H9 (cell line): Measurements from ENCODE around the gene PCNX2. TPM values are rescaled to one million over a fixed set of nuclear protein-coding genes. Genes with fewer than 3 reads are reported as not detected.

Experiments
- DNase-seq: peaks from one replicate; pipeline ENCODE4 v3.0.0-alpha.2; 2017
- H2AFZ ChIP-seq: one replicate; pipeline ENCODE4 v1.6.1; 2013; ENCODE audit warnings: mild to moderate bottlenecking, low read length, control low read depth, moderate library complexity
- H2AK5ac ChIP-seq: 2 replicates; pipeline ENCODE4 v1.6.1; 2013; ENCODE audit warnings: low read length, control low read depth, mixed read lengths; ENCODE audit not compliant: insufficient read length
- H2BK120ac ChIP-seq: one replicate; pipeline ENCODE4 v1.6.1; 2013; ENCODE audit warnings: low read depth, mild to moderate bottlenecking, low read length, control low read depth, inconsistent platforms; ENCODE audit not compliant: poor library complexity, severe bottlenecking
- H2BK12ac ChIP-seq: 2 replicates; pipeline ENCODE4 v1.6.1; 2013; ENCODE audit warnings: low read length, control low read depth, mixed read lengths, low read depth; ENCODE audit not compliant: insufficient read length
- H2BK15ac ChIP-seq: 2 replicates; pipeline ENCODE4 v1.6.1; 2013; ENCODE audit warnings: low read depth, low read length, control low read depth
- H2BK20ac ChIP-seq: one replicate; pipeline ENCODE4 v1.6.1; 2013; ENCODE audit warnings: low read depth, mild to moderate bottlenecking, low read length, control low read depth, inconsistent platforms; ENCODE audit not compliant: poor library complexity, severe bottlenecking
- H2BK5ac ChIP-seq: 2 replicates; pipeline ENCODE4 v1.6.1; 2013; ENCODE audit warnings: low read length, control low read depth, mixed read lengths; ENCODE audit not compliant: insufficient read length
- H3K14ac ChIP-seq: 2 replicates; pipeline ENCODE4 v1.6.1; 2013; ENCODE audit warnings: low read length, control low read depth; ENCODE audit not compliant: insufficient read depth
- H3K18ac ChIP-seq: 2 replicates; pipeline ENCODE4 v1.6.1; 2013; ENCODE audit warnings: low read depth, mild to moderate bottlenecking, mixed read lengths, low read length, control low read depth; ENCODE audit not compliant: insufficient read length
- H3K23ac ChIP-seq: 2 replicates; pipeline ENCODE4 v1.6.1; 2013; ENCODE audit warnings: low read length, control low read depth, mixed read lengths, low read depth; ENCODE audit not compliant: insufficient read length
- H3K23me2 ChIP-seq: 2 replicates; pipeline ENCODE4 v1.6.1; 2013; ENCODE audit warnings: low read depth, mild to moderate bottlenecking, mixed read lengths, low read length, control low read depth; ENCODE audit not compliant: insufficient read length, poor library complexity, severe bottlenecking
- H3K27ac ChIP-seq: 2 replicates; pipeline ENCODE4 v1.5.1; 2013; ENCODE audit warnings: low read length, control low read depth, mixed read lengths, low read depth; ENCODE audit not compliant: insufficient read length
- H3K27me3 ChIP-seq: 2 replicates; pipeline ENCODE4 v1.6.1; 2013; ENCODE audit warnings: low read length, control low read depth, inconsistent platforms; ENCODE audit not compliant: insufficient read depth
- H3K4ac ChIP-seq: 2 replicates; pipeline ENCODE4 v1.6.1; 2013; ENCODE audit warnings: low read depth, mild to moderate bottlenecking, control low read depth, inconsistent platforms, low read length, moderate library complexity
- H3K4me1 ChIP-seq: 2 replicates; pipeline ENCODE4 v1.6.1; 2013; ENCODE audit warnings: low read length, control low read depth, inconsistent platforms; ENCODE audit not compliant: insufficient read depth
- H3K4me2 ChIP-seq: 2 replicates; pipeline ENCODE4 v1.6.1; 2013; ENCODE audit warnings: low read length, control low read depth, mixed read lengths; ENCODE audit not compliant: insufficient read length, insufficient read depth
- H3K56ac ChIP-seq: 2 replicates; pipeline ENCODE4 v1.6.1; 2013; ENCODE audit warnings: low read depth, mild to moderate bottlenecking, mixed read lengths, low read length, control low read depth; ENCODE audit not compliant: insufficient read length
- H3K79me1 ChIP-seq: 2 replicates; pipeline ENCODE4 v1.6.1; 2013; ENCODE audit warnings: low read depth, mild to moderate bottlenecking, moderate library complexity, low read length, control low read depth, inconsistent platforms; ENCODE audit not compliant: insufficient read depth, poor library complexity, severe bottlenecking
- H3K79me2 ChIP-seq: 2 replicates; pipeline ENCODE4 v1.6.1; 2013; ENCODE audit warnings: low read length, control low read depth, inconsistent platforms; ENCODE audit not compliant: insufficient read depth
- H3K9ac ChIP-seq: 2 replicates; pipeline ENCODE4 v1.6.1; 2013; ENCODE audit warnings: low read length, control low read depth, mixed read lengths; ENCODE audit not compliant: insufficient read length; ENCODE audit errors: extremely low read depth
- H3K9me3 ChIP-seq: one replicate; pipeline ENCODE4 v1.6.1; 2013; ENCODE audit warnings: low read depth, low read length, inconsistent platforms; ENCODE audit not compliant: control insufficient read depth
- H3T11ph ChIP-seq: one replicate; pipeline ENCODE4 v1.6.1; 2013; ENCODE audit warnings: mild to moderate bottlenecking, low read length, control low read depth, inconsistent platforms
- H4K20me1 ChIP-seq: one replicate; pipeline ENCODE4 v1.6.1; 2013; ENCODE audit not compliant: control insufficient read depth, insufficient read length, insufficient read depth
- H4K5ac ChIP-seq: 2 replicates; pipeline ENCODE4 v1.6.1; 2013; ENCODE audit warnings: low read depth, mild to moderate bottlenecking, mixed read lengths, low read length, control low read depth; ENCODE audit not compliant: insufficient read length
- H4K8ac ChIP-seq: replicated peaks from 2 replicates; pipeline ENCODE4 v1.6.1; 2013; ENCODE audit warnings: low read length, control low read depth, mixed read lengths, low read depth; ENCODE audit not compliant: insufficient read length
- H4K91ac ChIP-seq: 2 replicates; pipeline ENCODE4 v1.6.1; 2013; ENCODE audit warnings: low read depth, mild to moderate bottlenecking, moderate library complexity, mixed read lengths, low read length, control low read depth; ENCODE audit not compliant: insufficient read length
- H3K27ac Mint-ChIP-seq, 3 experiments: 2 replicates in 2 of 3; 3 replicates in 1 of 3; pipeline ENCODE4 v1.8.0; 2020 to 2021; ENCODE audit warnings: mixed read lengths in 3 of 3, mild to moderate bottlenecking in 1 of 3, moderate library complexity in 1 of 3
- H3K27me3 Mint-ChIP-seq: 2 replicates; pipeline ENCODE4 v1.8.0; 2021; ENCODE audit warnings: low read depth, mild to moderate bottlenecking, moderate library complexity, mixed read lengths
- H3K36me3 Mint-ChIP-seq, 3 experiments: 2 replicates in 2 of 3; 3 replicates in 1 of 3; pipeline ENCODE4 v1.8.0; 2020 to 2021; ENCODE audit warnings: low read depth in 3 of 3, mixed read lengths in 3 of 3; ENCODE audit not compliant: insufficient read depth in 1 of 3
- H3K4me1 Mint-ChIP-seq, 2 experiments: 2 replicates each; pipeline ENCODE4 v1.8.0; 2020; ENCODE audit warnings: mixed read lengths in 2 of 2
- H3K4me3 Mint-ChIP-seq, 2 experiments: 2 replicates in 1 of 2; 3 replicates in 1 of 2; pipeline ENCODE4 v1.8.0; 2020 to 2021; ENCODE audit warnings: mild to moderate bottlenecking in 2 of 2, mixed read lengths in 2 of 2, moderate library complexity in 1 of 2
- H3K9me3 Mint-ChIP-seq, 2 experiments: 2 replicates in 1 of 2; 3 replicates in 1 of 2; pipeline ENCODE4 v1.8.0; 2020; ENCODE audit warnings: mild to moderate bottlenecking in 2 of 2, mixed read lengths in 2 of 2, moderate library complexity in 1 of 2
- WGBS: extraction: QIAGEN DNeasy Blood & Tissue Kit; methylation state at CpG from one replicate; pipeline ENCODE4 v1.1.7; 2013; ENCODE audit warnings: missing lambda C conversion rate, low lambda C conversion rate, mixed read lengths; ENCODE audit not compliant: insufficient read length; ENCODE audit errors: extremely low coverage; 5-methylcytosine and 5-hydroxymethylcytosine counted together
- total RNA-seq: library from RNA; stranded (reverse); gene quantifications from 2 replicates; pipeline ENCODE4 v1.2.1, GENCODE V29; 2021
- TF ChIP-seq, protein P1 (sequence below): fragments of 200-600 bp; sonication (generic); conservative IDR thresholded peaks from 3 replicates; pipeline ENCODE4 v1.8.0; 2021; ENCODE audit warnings: antibody characterized with exemption, mild to moderate bottlenecking

Gene PCNX2
- total RNA-seq, 1 experiment from 2014 or later, result 45.1 TPM

DNA sequence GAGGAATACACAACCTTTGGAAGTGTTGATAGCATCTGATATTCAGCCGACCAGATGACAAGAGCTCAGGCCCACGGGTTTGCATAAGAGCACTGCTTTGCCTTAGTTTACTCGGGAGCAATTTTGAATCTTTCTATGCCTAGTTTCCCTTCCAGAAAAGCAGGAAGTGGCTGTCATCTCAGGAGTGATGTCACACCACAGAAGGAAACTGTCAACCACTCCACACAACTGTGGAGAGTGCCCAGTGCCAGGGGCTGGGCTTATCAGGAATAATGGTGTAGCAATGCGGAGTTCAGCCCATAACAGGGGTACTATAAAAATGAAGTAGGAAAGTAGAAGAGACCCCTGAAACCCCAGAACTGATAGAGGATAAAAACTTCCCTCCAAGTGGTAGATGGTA lies 316.7 kb downstream of the PCNX2 start:
- H2BK15ac ChIP-seq, result no peak overlapping the region
- no peak overlapping the region for H2BK5ac ChIP-seq
- no peaks in the 10 kb centered on the region for H3K4me1 ChIP-seq
- Mint-ChIP-seq H3K36me3 (peaks cover 18 to 46% (median 45%) of the 10 kb centered on the region in 3 experiments), H3K4me1 (peaks cover 8 to 10% of the 10 kb centered on the region in 2 experiments), H3K4me3 (no peak overlapping the region), H3K9me3 (peaks cover 0 to under 1% of the 10 kb centered on the region in 2 experiments; a peak in 1 of 5 replicates), H3K27me3 (peaks cover 2% of the 10 kb centered on the region; the same call in 1 of the 2 replicates), H3K27ac (no peak overlapping the region)
- no peak overlapping the region for H3K27ac ChIP-seq
- no peak overlapping the region for H3K4ac ChIP-seq
- TF ChIP-seq, protein P1, sequence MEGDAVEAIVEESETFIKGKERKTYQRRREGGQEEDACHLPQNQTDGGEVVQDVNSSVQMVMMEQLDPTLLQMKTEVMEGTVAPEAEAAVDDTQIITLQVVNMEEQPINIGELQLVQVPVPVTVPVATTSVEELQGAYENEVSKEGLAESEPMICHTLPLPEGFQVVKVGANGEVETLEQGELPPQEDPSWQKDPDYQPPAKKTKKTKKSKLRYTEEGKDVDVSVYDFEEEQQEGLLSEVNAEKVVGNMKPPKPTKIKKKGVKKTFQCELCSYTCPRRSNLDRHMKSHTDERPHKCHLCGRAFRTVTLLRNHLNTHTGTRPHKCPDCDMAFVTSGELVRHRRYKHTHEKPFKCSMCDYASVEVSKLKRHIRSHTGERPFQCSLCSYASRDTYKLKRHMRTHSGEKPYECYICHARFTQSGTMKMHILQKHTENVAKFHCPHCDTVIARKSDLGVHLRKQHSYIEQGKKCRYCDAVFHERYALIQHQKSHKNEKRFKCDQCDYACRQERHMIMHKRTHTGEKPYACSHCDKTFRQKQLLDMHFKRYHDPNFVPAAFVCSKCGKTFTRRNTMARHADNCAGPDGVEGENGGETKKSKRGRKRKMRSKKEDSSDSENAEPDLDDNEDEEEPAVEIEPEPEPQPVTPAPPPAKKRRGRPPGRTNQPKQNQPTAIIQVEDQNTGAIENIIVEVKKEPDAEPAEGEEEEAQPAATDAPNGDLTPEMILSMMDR, result no peak
- H3K79me2 ChIP-seq, result no peaks in the 10 kb centered on the region
- no peak overlapping the region for H4K91ac ChIP-seq
- H4K8ac ChIP-seq, result no peak overlapping the region
- H3K23me2 ChIP-seq, result no peaks in the 10 kb centered on the region
- no peaks in the 10 kb centered on the region for H3K27me3 ChIP-seq
- no peak overlapping the region for H3K56ac ChIP-seq
- no peak overlapping the region for H2BK12ac ChIP-seq
- no peak overlapping the region for H2AK5ac ChIP-seq
- H3K79me1 ChIP-seq, result no peaks in the 10 kb centered on the region
- no peak overlapping the region for H3K9ac ChIP-seq
- H2AFZ ChIP-seq, result no peak overlapping the region
- no CpG with 5 or more reads among the region's 4 CpGs for WGBS
- DNase-seq, result no peak
- H2BK20ac ChIP-seq, result no peak overlapping the region
- no peaks in the 10 kb centered on the region for H4K20me1 ChIP-seq
- H3K23ac ChIP-seq, result no peak overlapping the region
- H3K9me3 ChIP-seq, result no peaks in the 10 kb centered on the region
- H2BK120ac ChIP-seq, result no peak overlapping the region
- H4K5ac ChIP-seq, result no peak overlapping the region
- no peak overlapping the region for H3K14ac ChIP-seq
- no peak overlapping the region for H3T11ph ChIP-seq
- no peak overlapping the region for H3K18ac ChIP-seq
- no peak overlapping the region for H3K4me2 ChIP-seq
